ENCODE measurements around the gene ARRDC5.
A peak's percentile ranks its signal among the peaks of the same experiment; 100 is the strongest.
"Not testable (repeated sequence)": the region's sequence is repeated elsewhere in the genome, so short reads cannot be mapped to it uniquely, and the experiment has no call there.

Gene ARRDC5

GRCh38 chr19:4867534-4868285 lies 35.0 kb downstream of the ARRDC5 start, which contains the start of gene PLIN3:
Gene PLIN3 (minus strand): TSS chr19:4867667. CDS start chr19:4861394, 6,273 bp downstream.
- peak; percentile 95 for DNase-seq

- no peak for DNase-seq
Observed at GRCh38 chr19:4866595-4867424, 35.9 kb downstream of the ARRDC5 start.

- no peak for DNase-seq
Observed at GRCh38 chr19:4861147-4861546, 41.5 kb downstream of the ARRDC5 start.

- DNase-seq = no peak
Observed at GRCh38 chr19:4859697-4860096, 43.0 kb downstream of the ARRDC5 start.

- DNase-seq = peak; percentile 23
Observed at GRCh38 chr19:4856468-4856867, 46.2 kb downstream of the ARRDC5 start.

GRCh38 chr19:4853506-4853905 lies 49.2 kb downstream of the ARRDC5 start:
- DNase-seq = not testable (repeated sequence)

- no peak for DNase-seq
Observed at GRCh38 chr19:4852484-4852883, 50.2 kb downstream of the ARRDC5 start.

GRCh38 chr19:4851551-4852290 lies 51.0 kb downstream of the ARRDC5 start:
- DNase-seq = peak; percentile 57

GRCh38 chr19:4849019-4849418 lies 53.7 kb downstream of the ARRDC5 start:
- DNase-seq = no peak

GRCh38 chr19:4847190-4847973 lies 55.3 kb downstream of the ARRDC5 start:
- DNase-seq = no peak

- DNase-seq = not testable (repeated sequence)
Observed at GRCh38 chr19:4845975-4846374, 56.7 kb downstream of the ARRDC5 start.

- no peak for DNase-seq
Observed at GRCh38 chr19:4844348-4845179, 58.1 kb downstream of the ARRDC5 start.

- no peak for DNase-seq
Observed at GRCh38 chr19:4843647-4843965, 59.1 kb downstream of the ARRDC5 start.
